H1 (cell line): Measurements from ENCODE around the gene SUGP1.
"Not testable (repeated sequence)": the region's sequence is repeated elsewhere in the genome, so short reads cannot be mapped to it uniquely, and the experiment has no call there.

ENCODE experiments used
- ATF2 ChIP-seq: IDR thresholded peaks from 2 replicates; pipeline ENCODE4 v1.6.1; 2012; ENCODE audit warnings: low read length, inconsistent platforms
- CHD2 ChIP-seq: IDR thresholded peaks from 2 replicates; pipeline ENCODE4 v1.6.1; 2012; ENCODE audit warnings: low read length, improper control_type of control experiment
- EP300 ChIP-seq, 2 experiments: IDR thresholded peaks; 1 replicate in 1 of 2; 2 replicates in 1 of 2; pipeline ENCODE4 v1.6.1; 2011 to 2012; ENCODE audit warnings: low read depth in 2 of 2, low read length in 2 of 2, mild to moderate bottlenecking in 2 of 2, borderline replicate concordance in 1 of 2, inconsistent platforms in 1 of 2, moderate library complexity in 1 of 2
- EZH2 ChIP-seq: fragments of 200-600 bp; sonication (generic); IDR thresholded peaks from 2 replicates; pipeline ENCODE4 v1.7.1; 2012; ENCODE audit warnings: low read depth, mild to moderate bottlenecking, moderate library complexity, low read length, inconsistent platforms; ENCODE audit not compliant: severe bottlenecking
- POLR2A ChIP-seq, 2 experiments: IDR thresholded peaks; 1 replicate in 1 of 2; 2 replicates in 1 of 2; pipeline ENCODE4 v1.6.1; 2011; ENCODE audit warnings: low read depth in 2 of 2, low read length in 2 of 2, mild to moderate bottlenecking in 2 of 2; ENCODE audit errors: control extremely low read depth in 1 of 2
- POLR2AphosphoS5 ChIP-seq: IDR thresholded peaks from 2 replicates; pipeline ENCODE4 v1.6.1; 2011; ENCODE audit warnings: low read depth, low read length
- RAD21 ChIP-seq, 2 experiments: IDR thresholded peaks in 1 of 2; conservative IDR thresholded peaks in 1 of 2; 2 replicates each; pipeline ENCODE4 v1.6.1; 2011; ENCODE audit warnings: low read depth in 2 of 2, low read length in 2 of 2, improper control_type of control experiment in 1 of 2, inconsistent platforms in 1 of 2, mild to moderate bottlenecking in 1 of 2, moderate library complexity in 1 of 2
- SIN3A ChIP-seq, 2 experiments: IDR thresholded peaks in 1 of 2; conservative IDR thresholded peaks in 1 of 2; 2 replicates each; pipeline ENCODE4 v1.6.1; 2011 to 2012; ENCODE audit warnings: low read length in 2 of 2, improper control_type of control experiment in 1 of 2, low read depth in 1 of 2, mild to moderate bottlenecking in 1 of 2
- SP2 ChIP-seq: IDR thresholded peaks from 2 replicates; pipeline ENCODE4 v1.6.1; 2012; ENCODE audit warnings: mild to moderate bottlenecking, low read length, inconsistent platforms
- TF ChIP-seq, protein P1 (sequence below), 3 experiments: IDR thresholded peaks; 1 replicate in 2 of 3; 2 replicates in 1 of 3; pipeline versions ENCODE4 v1.5.1 to v1.6.1; 2011; ENCODE audit warnings: low read length in 3 of 3, mild to moderate bottlenecking in 3 of 3, inconsistent platforms in 2 of 3, low read depth in 1 of 3, moderate library complexity in 1 of 3; ENCODE audit not compliant: insufficient read depth in 1 of 3; ENCODE audit errors: control extremely low read depth in 1 of 3
- TF ChIP-seq, protein P2 (sequence below): IDR thresholded peaks from 2 replicates; pipeline ENCODE4 v1.6.1; 2011; ENCODE audit warnings: low read depth, mild to moderate bottlenecking, low read length; ENCODE audit not compliant: insufficient read depth

- TF ChIP-seq, protein P1, sequence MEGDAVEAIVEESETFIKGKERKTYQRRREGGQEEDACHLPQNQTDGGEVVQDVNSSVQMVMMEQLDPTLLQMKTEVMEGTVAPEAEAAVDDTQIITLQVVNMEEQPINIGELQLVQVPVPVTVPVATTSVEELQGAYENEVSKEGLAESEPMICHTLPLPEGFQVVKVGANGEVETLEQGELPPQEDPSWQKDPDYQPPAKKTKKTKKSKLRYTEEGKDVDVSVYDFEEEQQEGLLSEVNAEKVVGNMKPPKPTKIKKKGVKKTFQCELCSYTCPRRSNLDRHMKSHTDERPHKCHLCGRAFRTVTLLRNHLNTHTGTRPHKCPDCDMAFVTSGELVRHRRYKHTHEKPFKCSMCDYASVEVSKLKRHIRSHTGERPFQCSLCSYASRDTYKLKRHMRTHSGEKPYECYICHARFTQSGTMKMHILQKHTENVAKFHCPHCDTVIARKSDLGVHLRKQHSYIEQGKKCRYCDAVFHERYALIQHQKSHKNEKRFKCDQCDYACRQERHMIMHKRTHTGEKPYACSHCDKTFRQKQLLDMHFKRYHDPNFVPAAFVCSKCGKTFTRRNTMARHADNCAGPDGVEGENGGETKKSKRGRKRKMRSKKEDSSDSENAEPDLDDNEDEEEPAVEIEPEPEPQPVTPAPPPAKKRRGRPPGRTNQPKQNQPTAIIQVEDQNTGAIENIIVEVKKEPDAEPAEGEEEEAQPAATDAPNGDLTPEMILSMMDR (IDR thresholded peaks at IDR 0.05; ENCODE audit: control extremely low read depth in 1 of 3, insufficient read depth in 1 of 3, low read depth in 1 of 3, low read length in 3 of 3) = not testable (repeated sequence)
- TF ChIP-seq CHD2; POLR2AphosphoS5; POLR2A (IDR thresholded peaks at IDR 0.05; ENCODE audit: control extremely low read depth in 1 of 2, low read depth in 2 of 2, low read length in 2 of 2); EZH2; ATF2; EP300 (IDR thresholded peaks at IDR 0.05; ENCODE audit: borderline replicate concordance in 1 of 2, low read depth in 2 of 2, low read length in 2 of 2); SIN3A (conservative IDR thresholded peaks at IDR 0.05 in 1 of 2, IDR thresholded peaks at IDR 0.05 in 1 of 2; ENCODE audit: low read depth in 1 of 2, low read length in 2 of 2); RAD21 (IDR thresholded peaks at IDR 0.05 in 1 of 2, conservative IDR thresholded peaks at IDR 0.05 in 1 of 2; ENCODE audit: low read depth in 2 of 2, low read length in 2 of 2); SP2: not testable (repeated sequence)
- TF ChIP-seq, protein P2, sequence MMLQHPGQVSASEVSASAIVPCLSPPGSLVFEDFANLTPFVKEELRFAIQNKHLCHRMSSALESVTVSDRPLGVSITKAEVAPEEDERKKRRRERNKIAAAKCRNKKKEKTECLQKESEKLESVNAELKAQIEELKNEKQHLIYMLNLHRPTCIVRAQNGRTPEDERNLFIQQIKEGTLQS = not testable (repeated sequence)
These were observed 66.9 kb downstream of the SUGP1 start for GRCh38 chr19:19253409-19253808.
